HG03039 (cell line): ENCODE measurements around the gene SLC38A9.

Source experiments
- ATAC-seq: cut with Tn5 transposase; IDR thresholded peaks from one replicate; pipeline ENCODE4 v1.9.1; 2021; ENCODE audit warnings: mild to moderate bottlenecking, moderate library complexity; ENCODE audit not compliant: unreplicated experiment

Gene SLC38A9

DNA sequence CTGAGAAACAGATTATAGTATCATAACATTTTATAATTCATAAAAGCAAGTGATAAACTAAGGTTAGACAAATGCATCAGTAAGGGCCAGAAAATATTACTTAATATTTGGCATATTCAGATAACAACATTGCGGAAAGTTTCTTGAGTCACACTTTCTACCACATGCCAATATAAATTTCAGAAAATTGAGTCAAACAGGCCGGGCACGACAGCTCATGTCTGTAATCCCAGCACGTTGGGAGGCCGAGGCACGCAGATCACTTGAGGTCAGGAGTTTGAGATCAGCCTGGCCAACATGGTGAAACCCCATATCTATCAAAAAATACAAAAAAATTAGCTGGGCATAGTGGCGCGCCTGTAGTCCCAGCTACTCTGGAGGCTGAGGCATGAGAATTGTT lies 47.1 kb downstream of the SLC38A9 start:
- no peak for ATAC-seq

DNA sequence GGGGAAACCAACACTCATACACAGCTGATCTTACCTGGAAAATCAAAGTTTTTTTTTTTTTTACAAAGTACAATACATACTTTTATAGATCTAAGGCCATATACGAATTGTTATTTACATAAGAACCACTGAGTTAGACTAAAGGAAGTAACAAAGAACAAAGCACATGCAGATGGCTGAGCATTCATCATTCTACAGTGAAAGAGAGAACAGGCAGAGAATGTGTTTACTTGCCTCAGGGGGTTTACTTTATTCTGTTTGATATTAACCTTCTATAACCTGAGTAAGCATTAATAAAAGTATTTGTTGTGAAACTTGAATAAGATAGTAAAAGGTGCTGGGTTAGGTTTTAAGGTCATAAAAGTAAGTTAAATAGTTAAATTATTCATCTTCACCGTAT lies 54.7 kb downstream of the SLC38A9 start:
- ATAC-seq: no peak

DNA sequence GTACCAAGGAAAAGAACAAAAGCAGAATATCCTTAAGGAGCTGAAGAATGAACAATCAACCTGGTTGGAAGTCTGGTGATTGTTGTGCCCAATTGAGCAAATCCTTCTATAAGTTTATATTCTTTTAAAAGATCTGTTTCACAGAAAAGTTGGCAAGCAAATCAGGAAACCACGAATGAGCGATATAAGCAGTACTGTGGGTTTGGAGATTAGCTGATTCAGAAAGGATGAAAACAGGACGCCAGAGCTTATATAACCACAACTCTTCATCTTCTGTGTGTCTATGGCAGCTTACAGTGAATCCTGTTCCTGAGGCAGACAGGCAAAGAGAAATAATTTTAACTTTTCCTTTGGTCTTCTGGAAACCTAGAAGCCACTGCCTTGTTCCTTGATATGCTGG lies 61.7 kb downstream of the SLC38A9 start:
- no peak for ATAC-seq

DNA sequence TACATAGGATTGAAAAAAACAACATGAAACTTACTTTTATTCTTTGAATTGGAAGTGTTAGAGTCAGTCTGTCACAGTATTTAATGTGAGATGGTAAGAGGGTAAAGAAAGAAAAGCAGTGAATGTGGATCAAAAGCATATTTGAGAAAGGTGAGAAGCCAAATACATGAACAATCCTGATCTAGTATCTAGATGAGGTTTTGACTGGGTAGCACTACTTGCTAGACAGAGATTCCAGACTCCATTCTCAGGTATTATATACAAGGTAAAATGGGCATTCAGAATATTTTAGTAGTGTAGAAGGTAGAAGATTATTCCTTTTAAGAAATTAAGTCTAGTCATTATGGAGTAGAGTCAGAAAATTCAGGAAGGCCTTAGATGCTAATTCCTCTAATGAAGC lies 62.2 kb downstream of the SLC38A9 start:
- ATAC-seq: no peak

DNA sequence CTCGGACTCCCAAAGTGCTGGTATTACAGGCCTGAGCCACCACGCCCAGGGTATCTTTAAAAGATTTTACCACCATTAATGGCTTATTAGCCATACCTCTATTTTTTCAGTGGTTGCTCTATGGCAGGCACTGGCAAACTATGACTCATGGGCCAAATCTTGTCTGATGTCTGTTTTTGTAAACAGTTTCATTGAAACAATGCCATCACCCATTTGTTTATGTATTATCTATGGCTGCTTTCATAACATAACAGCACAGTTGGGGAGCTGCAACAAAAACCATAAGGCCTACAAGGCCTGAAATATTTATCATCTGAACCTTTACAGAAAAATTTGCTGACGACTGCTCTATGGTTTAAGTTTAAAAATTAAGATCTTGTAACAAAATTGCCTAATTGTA lies 66.8 kb downstream of the SLC38A9 start:
- no peak for ATAC-seq

DNA sequence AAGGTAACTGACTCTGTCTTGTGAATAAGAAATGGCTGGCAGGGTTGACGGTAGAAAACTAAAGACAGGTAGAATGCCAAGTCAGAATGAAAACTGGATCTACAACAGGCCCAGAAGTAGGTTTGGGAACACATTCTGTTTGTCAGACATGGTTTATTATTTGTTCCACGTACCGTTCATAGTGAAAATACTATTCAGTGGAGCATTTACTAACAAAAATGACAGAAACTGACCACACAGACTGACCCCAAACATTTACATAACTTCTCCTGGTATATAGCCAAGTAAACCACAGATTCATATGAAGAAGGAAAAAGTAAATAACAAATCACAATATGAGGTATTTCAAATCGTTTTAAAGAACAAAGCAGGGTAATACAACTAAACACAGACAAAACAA lies 73.7 kb downstream of the SLC38A9 start:
- ATAC-seq: no peak

DNA sequence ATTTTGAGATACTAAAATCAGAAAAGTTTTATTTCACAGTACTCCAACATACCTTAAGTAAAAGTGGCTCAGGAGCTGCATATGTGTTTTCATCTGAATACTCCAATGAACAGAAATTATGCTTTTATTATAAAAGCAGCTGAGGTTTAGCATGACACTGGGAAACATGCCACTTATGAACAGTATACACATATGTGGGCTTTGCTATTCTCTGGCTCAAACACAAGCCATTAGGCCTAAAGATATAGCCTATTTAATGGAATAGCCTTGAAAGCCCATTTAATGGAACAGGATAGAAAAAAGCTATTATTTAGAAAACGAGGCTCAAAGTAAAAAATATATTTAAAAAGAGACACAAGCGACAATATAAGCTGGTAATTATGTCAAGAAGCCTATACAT lies 74.1 kb downstream of the SLC38A9 start:
- ATAC-seq: no peak

DNA sequence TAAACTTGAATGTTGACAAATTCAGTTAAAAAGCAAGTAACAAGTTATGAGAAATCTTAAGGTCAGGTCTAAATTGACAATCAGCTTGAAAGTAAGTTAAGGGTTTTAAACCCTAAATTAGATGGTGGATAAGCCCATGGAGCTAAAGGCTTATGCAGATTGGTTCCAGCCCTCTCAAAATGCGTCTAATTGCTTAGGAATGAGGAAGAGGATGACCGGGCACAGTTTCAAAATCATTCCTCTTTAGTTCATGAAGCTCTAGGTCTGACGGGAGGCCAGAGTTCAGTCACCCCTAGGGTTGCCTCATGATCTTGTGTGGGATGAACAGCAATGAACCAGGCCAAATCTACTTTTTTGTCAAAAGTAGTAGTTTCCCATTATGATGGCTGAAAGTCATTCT lies 75.4 kb downstream of the SLC38A9 start:
- ATAC-seq: no peak

DNA sequence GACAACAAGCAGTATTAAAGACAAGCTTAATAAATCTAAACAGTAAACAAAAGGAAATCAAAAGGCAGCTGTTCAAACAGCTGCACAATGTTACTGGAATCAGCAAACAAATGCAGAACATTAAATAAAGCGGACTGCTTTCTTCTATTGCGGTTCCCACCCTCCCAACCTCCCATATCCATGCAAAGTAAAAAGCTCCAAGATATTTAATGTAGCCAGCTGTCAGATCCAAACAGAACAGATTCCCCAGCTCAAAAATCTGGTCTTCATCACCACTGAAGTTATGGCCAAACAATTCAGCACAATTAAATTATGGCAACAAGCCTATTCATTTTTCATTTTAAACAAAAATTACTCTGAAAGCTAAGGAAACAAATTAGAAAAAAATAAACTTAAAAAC lies 75.9 kb downstream of the SLC38A9 start:
- no peak for ATAC-seq

DNA sequence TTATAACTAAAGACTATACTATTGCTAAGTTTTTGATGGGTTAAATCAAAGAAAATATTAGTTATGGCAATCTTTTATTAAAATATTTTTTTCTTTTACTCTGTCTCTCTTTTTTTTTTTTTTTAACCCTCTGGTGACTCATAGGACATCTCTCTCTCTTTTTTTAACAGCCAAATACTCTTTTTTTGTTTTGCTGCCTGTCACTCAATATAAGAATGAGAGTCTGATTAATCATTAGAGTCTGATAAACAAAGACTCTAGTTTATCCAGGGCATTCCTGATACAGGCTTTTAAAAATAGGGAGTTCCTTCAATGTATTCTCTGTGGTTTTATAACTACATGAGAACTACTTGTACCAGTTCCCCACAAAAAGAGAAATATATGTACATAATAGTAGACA lies 77.3 kb downstream of the SLC38A9 start:
- no peak for ATAC-seq

DNA sequence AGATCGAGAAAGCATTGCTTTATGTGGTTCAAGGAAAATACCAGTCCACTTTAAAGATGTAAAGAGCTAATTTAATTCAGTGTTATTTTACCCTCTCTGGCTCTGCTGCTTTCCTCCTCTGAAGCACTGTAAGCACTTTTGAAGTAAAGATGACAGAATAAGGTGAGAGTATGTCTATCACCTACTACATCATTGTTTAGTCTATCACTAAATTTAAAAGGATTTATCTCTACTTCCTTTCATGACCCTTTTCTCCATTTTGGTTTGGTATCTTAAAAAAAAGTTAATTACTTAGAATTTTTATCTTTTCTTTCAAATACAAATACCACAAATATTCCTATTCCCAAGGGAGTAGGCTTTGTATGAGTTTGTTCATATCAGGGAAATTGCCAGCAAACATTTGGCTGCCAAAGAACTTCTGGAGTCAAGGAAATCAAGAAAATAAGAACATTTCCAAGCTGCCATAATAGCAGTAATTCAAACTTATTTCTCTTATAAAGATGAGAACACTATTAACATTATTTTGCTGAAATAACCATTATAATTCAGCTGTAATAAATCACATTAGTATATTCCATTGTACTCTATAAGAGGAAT lies 77.8 kb downstream of the SLC38A9 start:
- no peak for ATAC-seq

DNA sequence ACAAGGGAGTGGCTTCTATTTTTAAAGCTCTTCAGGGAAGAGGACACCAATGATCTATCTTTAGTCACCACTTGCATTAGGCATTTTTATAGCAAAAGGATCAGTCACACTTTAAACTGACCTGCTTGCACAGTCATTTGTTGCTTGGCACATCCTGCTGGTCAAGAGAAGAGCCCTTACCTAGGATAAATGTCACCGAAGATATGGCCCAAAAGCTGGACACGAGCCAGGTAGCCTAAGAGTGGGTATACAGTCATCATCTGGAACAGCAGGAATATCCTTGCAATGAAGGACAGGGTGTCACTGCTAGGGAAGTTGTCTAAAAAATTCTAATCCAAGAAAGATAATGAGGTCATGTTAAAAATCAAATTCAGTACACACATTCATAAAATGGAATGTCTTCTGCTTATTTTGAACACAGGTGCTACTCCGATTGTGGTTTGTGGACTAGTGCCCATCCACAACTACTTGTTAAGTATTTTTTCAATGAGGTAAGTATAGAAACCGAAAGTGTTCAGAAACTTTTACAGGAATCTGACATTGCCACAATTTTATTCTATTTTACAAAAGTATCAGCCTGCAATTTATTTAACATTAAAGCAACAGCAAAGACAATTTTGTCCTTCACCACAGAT lies 78.4 kb downstream of the SLC38A9 start:
- no peak for ATAC-seq

DNA sequence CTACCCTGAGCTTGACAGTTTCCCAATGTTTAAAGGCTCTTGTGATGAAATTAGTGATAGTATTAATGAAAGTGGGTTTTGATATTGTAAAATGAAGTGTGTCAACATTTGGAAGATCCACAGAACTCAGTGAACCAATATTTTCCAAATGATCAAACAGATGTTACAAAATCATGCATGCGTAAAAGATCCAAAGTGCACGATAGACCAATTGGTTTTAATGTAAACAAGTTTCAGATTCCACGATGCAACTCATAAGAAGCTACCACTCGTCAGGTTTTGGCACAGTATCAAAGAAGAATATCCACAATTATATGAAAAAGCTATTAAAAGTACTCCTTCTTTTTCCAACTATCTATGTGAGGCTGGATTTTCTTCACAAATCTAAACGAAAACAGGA lies 82.3 kb downstream of the SLC38A9 start:
- ATAC-seq: no peak

DNA sequence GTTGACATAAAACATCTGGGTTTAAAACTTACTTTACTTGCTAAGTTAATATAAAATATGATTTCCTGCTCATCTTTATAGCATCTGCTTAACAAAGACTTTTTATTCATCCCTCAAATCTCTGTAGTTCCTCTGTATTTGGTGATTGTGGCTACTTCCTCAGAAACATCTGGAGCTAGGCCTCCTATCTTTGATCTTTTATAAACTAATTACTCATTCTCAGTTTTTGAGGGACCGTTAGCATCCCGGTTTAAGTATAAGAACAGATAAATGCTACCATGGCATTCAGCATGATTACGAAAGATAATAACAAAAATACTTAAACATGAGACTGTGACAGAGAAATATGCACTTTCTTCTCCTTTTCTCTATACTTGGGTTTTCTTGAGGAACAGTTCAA lies 85.3 kb downstream of the SLC38A9 start:
- no peak for ATAC-seq

DNA sequence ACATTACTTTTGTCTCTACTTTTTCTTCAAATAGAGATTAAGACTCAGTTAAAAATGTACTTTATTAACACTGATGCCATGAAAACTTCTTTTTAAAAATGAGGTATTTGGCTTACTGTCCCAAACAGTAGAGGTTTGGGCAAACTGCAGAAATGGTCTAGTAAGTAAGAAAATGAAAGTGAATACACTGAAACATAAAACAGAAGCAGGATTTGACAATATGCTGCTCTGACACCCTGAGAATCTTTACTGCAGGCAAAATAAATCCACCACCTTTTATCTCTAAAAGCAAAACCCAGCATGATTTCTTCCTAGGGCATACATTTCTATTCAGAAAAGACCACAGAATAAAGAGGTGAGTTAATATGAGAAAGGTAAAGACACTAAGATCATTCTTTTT lies 86.2 kb downstream of the SLC38A9 start:
- ATAC-seq: no peak

DNA sequence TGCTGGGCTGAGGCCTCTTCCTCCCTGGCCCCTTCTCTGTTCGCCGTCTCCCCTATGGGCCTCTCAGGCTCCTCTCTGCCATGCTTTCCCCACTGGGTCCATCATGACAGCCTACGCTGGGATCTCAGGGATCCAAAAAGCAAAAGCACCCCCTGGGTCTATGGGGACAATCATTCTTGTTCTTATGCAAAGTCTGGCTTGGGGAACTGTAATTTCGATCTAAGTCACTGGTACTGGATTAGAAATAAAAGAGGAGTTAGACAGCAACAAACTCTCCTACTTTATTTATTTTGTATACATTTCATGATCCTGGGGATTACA lies 86.6 kb downstream of the SLC38A9 start:
- ATAC-seq: no peak

DNA sequence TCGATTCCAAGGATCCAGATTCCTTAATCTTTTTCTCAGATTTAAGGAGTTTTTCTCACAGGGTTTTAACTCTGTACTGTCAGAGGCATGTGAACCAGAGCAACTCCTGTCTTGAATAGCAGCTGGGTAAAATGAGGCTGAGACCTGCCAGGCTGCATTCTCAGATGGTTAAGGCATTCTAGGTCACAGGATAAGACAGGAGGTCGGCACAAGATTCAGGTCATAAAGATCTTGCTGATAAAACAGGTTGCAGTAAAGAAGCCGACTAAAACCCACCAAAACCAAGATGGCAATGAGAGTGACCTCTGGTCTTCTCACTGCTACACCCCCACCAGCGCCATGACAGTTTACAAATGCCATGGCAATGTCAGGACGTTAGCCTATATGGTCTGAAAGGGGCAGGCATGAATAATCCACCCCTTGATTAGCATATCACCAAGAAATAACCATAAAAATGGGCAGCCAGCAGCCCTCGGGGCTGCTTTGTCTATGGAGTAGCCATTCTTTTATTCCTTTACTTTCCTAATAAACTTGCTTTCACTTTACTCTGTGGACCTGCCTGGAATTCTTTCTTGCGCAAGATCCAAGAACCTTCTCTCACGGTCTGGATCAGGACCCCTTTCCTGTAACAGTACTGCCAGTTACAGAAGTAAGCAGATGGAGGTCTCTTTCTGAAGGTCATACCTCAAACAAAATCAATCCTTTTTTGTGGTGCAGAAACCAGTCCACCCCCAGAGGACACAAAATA lies 87.1 kb downstream of the SLC38A9 start:
- no peak for ATAC-seq

DNA sequence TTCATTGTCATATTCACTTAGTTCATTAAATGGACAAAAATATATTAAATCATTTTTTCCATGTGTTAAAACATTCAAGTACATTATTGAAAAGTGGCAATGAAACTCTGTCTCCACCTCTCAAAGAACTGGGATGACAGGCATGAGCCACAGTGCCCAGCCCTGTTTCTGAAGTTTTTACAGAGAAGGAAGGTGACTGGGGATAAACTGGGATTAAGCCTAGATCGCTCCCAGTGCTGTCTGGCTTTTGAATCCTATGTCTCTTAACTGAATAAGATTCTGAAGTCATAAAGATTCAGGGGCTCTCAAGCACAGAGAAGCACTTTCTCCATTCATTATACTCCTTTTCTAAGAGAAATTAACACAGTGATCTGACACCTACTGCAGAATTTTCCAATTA lies 88.3 kb downstream of the SLC38A9 start:
- no peak for ATAC-seq

DNA sequence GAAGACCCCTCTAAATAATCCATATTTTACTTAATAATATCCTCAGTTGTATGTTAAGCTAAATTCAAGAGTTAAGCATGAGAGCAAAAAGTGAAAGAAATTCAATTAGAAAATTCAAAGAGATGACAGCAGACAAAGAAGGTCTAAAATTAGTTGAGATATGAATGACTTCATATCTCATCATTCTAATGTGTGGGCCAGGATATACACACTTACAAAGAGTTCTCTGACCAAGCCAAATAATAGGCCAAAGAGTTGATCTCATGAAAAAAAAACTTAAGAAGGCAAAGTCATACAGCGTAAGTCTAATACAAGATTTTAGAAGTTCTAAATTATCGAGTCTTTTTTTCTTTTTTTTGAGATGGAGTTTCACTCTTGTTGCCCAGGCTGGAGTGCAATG lies 89.7 kb downstream of the SLC38A9 start:
- ATAC-seq: no peak

DNA sequence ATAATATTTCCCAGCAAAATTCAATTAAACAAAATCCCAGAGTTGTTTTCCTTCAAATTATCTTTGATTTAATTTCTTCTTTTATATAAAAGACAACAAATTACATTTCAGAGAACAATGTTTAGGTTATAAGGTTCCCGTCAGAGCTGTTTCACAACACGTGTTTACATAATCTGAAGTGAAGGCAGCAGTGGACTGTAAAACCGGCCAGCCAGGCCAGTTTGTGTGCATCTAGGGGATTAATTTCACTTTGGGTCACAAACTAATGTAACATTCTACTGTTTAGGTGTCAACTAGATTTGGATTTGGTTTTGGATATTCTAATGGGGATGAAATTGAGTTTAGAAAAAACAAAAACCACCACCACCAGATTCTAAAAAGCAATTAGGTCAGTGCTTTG lies 90.9 kb downstream of the SLC38A9 start:
- ATAC-seq: no peak

DNA sequence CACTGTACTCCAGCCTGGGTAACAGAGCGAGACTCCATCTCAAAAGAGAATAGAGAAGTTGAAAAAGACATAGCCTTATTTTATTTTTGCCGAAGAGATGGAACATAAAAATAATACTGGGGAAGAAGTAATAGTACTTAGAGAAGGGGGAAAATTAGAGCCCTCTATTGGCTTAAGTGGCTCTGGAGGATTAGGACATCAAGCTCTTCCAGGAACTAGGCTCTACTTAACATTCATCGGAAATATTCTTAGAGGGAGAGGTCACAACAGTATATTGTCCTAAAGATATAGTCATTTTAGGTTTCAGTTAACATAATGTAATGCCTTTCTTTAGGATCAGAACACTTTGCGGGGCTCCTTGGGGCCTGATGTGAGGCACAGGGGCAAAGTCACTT lies 91.4 kb downstream of the SLC38A9 start:
- no peak for ATAC-seq

DNA sequence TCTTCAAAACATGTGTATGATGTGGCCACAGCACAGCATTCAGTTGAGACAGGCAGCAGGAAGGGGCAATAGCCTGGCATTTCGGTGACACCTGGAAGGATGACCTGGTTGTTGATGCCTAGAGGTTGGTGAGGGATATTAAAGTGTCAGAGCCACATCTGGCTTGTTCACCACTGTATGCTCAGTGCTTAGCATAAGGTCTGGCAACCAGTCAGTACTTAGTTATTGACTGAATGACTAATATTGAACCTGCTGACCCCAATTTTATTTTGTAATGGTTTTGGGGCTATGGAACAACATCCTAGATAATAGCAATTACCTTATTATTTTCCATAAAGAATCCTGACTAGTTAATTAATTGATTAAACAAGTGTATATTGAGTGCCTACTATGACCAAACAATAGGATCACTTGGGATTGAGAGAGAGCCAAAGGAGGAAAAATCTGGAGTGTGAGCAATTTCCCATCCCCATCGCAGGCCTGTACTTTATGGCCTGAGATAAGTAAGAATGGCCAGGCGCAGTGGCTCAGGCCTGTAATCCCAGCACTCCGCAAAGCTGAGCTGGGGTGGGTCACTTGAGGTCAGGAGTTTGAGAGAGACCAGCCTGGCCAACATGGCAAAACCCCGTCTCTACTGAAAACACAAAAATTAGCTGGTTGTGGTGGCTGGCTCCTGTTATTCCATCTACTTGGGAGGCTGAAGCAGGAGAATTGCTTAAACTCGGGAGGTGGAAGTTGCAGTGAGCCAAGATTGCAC lies 91.9 kb downstream of the SLC38A9 start:
- no peak for ATAC-seq
